EH (cell line): Measurements from ENCODE around the gene ZNF444.
A peak's percentile ranks its signal among the peaks of the same experiment; 100 is the strongest.
"Not testable (repeated sequence)": the region's sequence is repeated elsewhere in the genome, so short reads cannot be mapped to it uniquely, and the experiment has no call there.

Experiments used
- DNase-seq: peaks from one replicate; pipeline ENCODE4 v3.0.0-alpha.2; 2015; ENCODE audit warnings: low read depth

ZNF444 gene

GRCh38 chr19:56147307-56147706 is 6.2 kb downstream of the ZNF444 start:
- DNase-seq, result no peak

GRCh38 chr19:56148096-56148495 is 7.0 kb downstream of the ZNF444 start:
- no peak for DNase-seq

- not testable (repeated sequence) for DNase-seq
These were observed 8.0 kb downstream of the ZNF444 start for GRCh38 chr19:56148955-56149655.

GRCh38 chr19:56149656-56150038 is 8.6 kb downstream of the ZNF444 start:
- DNase-seq, result no peak

GRCh38 chr19:56150358-56150757 is 9.3 kb downstream of the ZNF444 start:
- DNase-seq, result no peak

GRCh38 chr19:56152644-56153043 is 11.6 kb downstream of the ZNF444 start:
- DNase-seq, result no peak

GRCh38 chr19:56153507-56153906 is 12.4 kb downstream of the ZNF444 start:
- no peak for DNase-seq

- DNase-seq, result no peak
These were observed 14.1 kb downstream of the ZNF444 start for GRCh38 chr19:56155124-56155687.

GRCh38 chr19:56156768-56157167 is 15.7 kb downstream of the ZNF444 start:
- no peak for DNase-seq

- no peak for DNase-seq
These were observed 17.2 kb downstream of the ZNF444 start for GRCh38 chr19:56158170-56158757.

GRCh38 chr19:56159009-56159559 is 18.0 kb downstream of the ZNF444 start:
- no peak for DNase-seq

- no peak for DNase-seq
These were observed 18.7 kb downstream of the ZNF444 start for GRCh38 chr19:56159622-56160271.

- no peak for DNase-seq
These were observed 20.4 kb downstream of the ZNF444 start for GRCh38 chr19:56161534-56161933.

GRCh38 chr19:56162258-56162657 is 21.2 kb downstream of the ZNF444 start:
- DNase-seq, result no peak

GRCh38 chr19:56163097-56163496 is 22.0 kb downstream of the ZNF444 start:
- DNase-seq, result no peak

- DNase-seq, result peak; percentile 7
These were observed 26.0 kb downstream of the ZNF444 start for GRCh38 chr19:56167064-56167578.

- no peak for DNase-seq
These were observed 29.2 kb downstream of the ZNF444 start for GRCh38 chr19:56170261-56170660.

GRCh38 chr19:56174086-56174485 is 33.0 kb downstream of the ZNF444 start:
- DNase-seq, result no peak

- DNase-seq, result no peak
These were observed 33.5 kb downstream of the ZNF444 start for GRCh38 chr19:56174550-56174949.

- DNase-seq, result not testable (repeated sequence)
These were observed 34.8 kb downstream of the ZNF444 start, which contains the start of gene GALP for GRCh38 chr19:56175861-56176307. TSS of gene GALP (plus strand) at chr19:56176008. CDS start at chr19:56177109, 1,101 bp downstream.

- not testable (repeated sequence) for DNase-seq
These were observed 35.2 kb downstream of the ZNF444 start for GRCh38 chr19:56176310-56176709.

- DNase-seq, result no peak
These were observed 35.8 kb downstream of the ZNF444 start for GRCh38 chr19:56176881-56177280.
